ENCODE measurements around the gene PARN.
A peak's percentile ranks its signal among the peaks of the same experiment; 100 is the strongest.

The PARN gene

DNA sequence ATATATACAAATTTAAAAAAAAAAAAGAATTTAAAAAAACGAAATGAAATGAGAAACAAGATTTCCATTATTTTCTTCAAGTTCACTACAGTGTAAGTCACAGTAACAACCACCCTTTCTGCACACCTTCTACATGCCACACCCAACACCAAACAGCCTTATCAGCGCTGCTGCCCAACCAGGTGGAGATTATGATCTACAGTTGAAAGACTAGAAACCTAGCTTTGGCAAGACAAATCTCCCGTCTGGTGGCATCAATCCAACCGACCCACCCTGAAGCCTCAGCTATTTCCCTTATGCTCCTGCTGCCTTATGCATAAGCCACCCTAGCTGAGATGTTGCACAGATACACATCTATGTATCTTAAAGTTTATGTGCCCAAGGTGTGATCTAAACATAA lies 60.8 kb downstream of the PARN start:
- TF ChIP-seq FOXP2 (optimal IDR thresholded peaks at IDR 0.05; ENCODE audit: control extremely low read depth, extremely low read length, insufficient read depth), result no peak
- TF ChIP-seq EZH2 (IDR thresholded peaks at IDR 0.05), result no peak
- no peak for TF ChIP-seq POLR2AphosphoS5 (IDR thresholded peaks at IDR 0.05; ENCODE audit: borderline replicate concordance, low read depth, low read length)

DNA sequence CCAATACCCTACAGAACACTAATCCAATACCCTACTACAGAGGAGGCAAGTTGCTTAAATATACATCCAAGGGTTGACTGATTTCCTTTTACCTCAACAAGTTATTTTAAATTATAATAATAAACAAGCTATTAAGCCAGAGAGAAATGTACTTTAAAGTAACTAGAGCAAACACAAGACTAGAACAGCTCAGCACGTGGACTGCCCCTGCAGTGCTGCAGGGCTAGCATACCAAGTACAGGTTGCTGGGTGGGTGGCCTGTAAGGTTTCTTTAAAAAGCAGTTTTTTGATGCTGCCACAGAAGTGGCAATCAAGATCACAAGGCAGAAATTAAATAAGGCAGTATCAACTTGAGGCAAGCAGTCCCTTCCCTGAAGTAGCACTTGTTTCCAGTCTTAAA lies 63.5 kb downstream of the PARN start:
- Histone ChIP-seq H3K9ac (ENCODE audit: insufficient read length) (no peak overlapping the region), H3K27ac (no peak overlapping the region), H3K36me3 (ENCODE audit: insufficient read depth, low read length) (no peaks in the 10 kb centered on the region), H3K4me3 (no peak overlapping the region), H3K9me3 (ENCODE audit: low read depth, low read length) (no peaks in the 10 kb centered on the region)
- TF ChIP-seq POLR2AphosphoS5 (IDR thresholded peaks at IDR 0.05; ENCODE audit: borderline replicate concordance, low read depth, low read length) (no peak), EZH2 (IDR thresholded peaks at IDR 0.05) (no peak)
- DNase-seq (ENCODE audit: low read depth, low spot score), result no peak

More for the DNA sequence above, 60.8 kb downstream of the PARN start:
- Histone ChIP-seq H3K4me3 (no peak overlapping the region), H3K9me3 (ENCODE audit: low read depth, low read length) (no peaks in the 10 kb centered on the region), H3K36me3 (ENCODE audit: insufficient read depth, low read length) (no peaks in the 10 kb centered on the region), H3K9ac (ENCODE audit: insufficient read length) (no peak overlapping the region), H3K27ac (no peak overlapping the region)
- DNase-seq (ENCODE audit: low read depth, low spot score), result no peak

DNA sequence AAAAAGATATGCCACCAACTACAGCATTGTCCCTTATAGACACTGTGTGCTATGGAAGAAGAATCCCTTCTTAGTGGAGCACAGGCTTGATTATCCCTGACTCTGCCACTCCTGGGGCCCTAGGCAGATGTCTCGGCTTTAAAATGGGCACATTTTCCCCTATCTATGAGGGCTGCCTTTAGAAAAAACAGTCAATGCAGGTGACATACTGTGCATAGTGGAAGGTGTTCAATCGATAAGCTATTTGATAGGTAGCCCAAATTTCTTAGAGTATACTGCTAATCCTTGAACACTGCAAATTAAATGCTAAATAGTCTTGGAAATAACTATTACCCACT lies 64.4 kb downstream of the PARN start:
- H3K9me3 ChIP-seq (ENCODE audit: low read depth, low read length), result no peaks in the 10 kb centered on the region
- H3K27ac ChIP-seq, result peak overlapping the region; percentile 84; the same call in 1 of the 2 replicates
- no peak overlapping the region for H3K9ac ChIP-seq (ENCODE audit: insufficient read length)
- no peak for TF ChIP-seq EZH2 (IDR thresholded peaks at IDR 0.05)
- no peak for TF ChIP-seq FOXP2 (optimal IDR thresholded peaks at IDR 0.05; ENCODE audit: control extremely low read depth, extremely low read length, insufficient read depth)
- no peak for TF ChIP-seq POLR2AphosphoS5 (IDR thresholded peaks at IDR 0.05; ENCODE audit: borderline replicate concordance, low read depth, low read length)
- H3K4me3 ChIP-seq, result peak overlapping the region; percentile 62
- H3K36me3 ChIP-seq (ENCODE audit: insufficient read depth, low read length), result no peaks in the 10 kb centered on the region
- DNase-seq (ENCODE audit: low read depth, low spot score), result no peak

DNA sequence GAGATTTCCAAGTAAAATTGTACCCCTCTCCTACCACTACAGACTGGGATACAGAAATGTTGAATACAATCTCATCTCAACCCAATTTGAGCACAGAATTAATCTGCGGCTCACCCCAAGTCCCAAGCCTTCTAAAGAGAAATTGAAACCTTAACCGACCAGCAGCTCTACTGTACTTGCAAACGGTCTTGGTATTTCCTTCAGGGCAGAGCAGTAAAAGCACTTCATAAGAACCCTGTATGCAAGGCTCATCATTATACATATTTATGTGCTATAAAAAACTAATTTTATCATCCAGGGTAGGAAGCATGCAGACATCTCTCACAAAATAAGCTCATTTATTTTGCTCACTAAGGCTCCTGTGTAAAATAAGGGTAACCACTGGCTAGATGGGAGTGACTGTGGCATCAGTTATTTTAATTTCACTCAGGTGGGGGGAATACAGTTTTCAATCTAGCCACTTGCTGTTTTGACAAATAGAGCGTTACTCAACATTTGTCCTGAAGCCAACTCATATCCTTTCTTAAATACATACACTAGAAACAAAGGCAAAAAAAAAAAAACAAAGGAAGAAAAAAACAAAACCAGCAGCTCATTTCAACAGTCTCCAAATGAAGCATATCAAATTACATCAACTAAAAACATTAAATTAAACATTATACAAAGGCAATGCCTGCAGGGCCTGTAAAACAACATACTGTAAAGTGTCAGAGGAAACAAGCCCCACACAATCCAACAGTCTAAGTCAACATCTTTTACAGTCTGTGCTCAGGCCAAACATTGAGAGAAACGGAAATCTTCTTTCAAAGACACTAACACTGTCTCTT lies 65.0 kb downstream of the PARN start:
- peak overlapping the region; percentile 62 for H3K4me3 ChIP-seq
- no peak overlapping the region for H3K9ac ChIP-seq (ENCODE audit: insufficient read length)
- TF ChIP-seq EZH2 (IDR thresholded peaks at IDR 0.05), result no peak
- no peak; the same call in 1 of the 2 replicates for TF ChIP-seq POLR2AphosphoS5 (IDR thresholded peaks at IDR 0.05; ENCODE audit: borderline replicate concordance, low read depth, low read length)
- TF ChIP-seq FOXP2 (optimal IDR thresholded peaks at IDR 0.05; ENCODE audit: control extremely low read depth, extremely low read length, insufficient read depth), result peak; percentile 80
- peak; percentile 63 for DNase-seq (ENCODE audit: low read depth, low spot score)
- H3K36me3 ChIP-seq (ENCODE audit: insufficient read depth, low read length), result no peaks in the 10 kb centered on the region
- H3K27ac ChIP-seq, result peak overlapping the region; percentile 84; the same call in 1 of the 2 replicates
- H3K9me3 ChIP-seq (ENCODE audit: low read depth, low read length), result no peaks in the 10 kb centered on the region

DNA sequence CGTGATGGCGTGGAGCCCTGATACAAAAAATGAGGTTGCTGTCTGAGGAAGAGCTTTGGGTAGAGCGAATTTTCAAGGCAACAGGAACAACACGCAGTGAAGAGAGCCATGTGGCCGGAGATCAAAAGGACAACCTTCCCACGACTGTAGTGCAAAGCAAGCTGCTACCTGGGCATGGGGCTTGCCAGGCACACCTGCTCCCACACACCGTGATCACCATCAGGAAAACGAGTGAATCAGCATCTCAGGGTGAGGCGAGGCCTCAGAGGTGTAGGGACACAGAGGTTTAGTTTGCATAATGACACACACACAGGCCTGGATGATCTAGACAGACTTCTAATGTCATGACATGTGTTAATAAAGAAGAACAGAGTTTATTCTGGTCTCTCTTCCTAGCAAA lies 65.7 kb downstream of the PARN start:
- Histone ChIP-seq H3K36me3 (ENCODE audit: insufficient read depth, low read length) (no peaks in the 10 kb centered on the region), H3K27ac (peak overlapping the region; percentile 84; the same call in 1 of the 2 replicates), H3K4me3 (peak overlapping the region; percentile 62), H3K9me3 (ENCODE audit: low read depth, low read length) (no peaks in the 10 kb centered on the region), H3K9ac (ENCODE audit: insufficient read length) (no peak overlapping the region)
- DNase-seq (ENCODE audit: low read depth, low spot score), result no peak
- no peak for TF ChIP-seq FOXP2 (optimal IDR thresholded peaks at IDR 0.05; ENCODE audit: control extremely low read depth, extremely low read length, insufficient read depth)
- no peak for TF ChIP-seq EZH2 (IDR thresholded peaks at IDR 0.05)
- TF ChIP-seq POLR2AphosphoS5 (IDR thresholded peaks at IDR 0.05; ENCODE audit: borderline replicate concordance, low read depth, low read length), result no peak

DNA sequence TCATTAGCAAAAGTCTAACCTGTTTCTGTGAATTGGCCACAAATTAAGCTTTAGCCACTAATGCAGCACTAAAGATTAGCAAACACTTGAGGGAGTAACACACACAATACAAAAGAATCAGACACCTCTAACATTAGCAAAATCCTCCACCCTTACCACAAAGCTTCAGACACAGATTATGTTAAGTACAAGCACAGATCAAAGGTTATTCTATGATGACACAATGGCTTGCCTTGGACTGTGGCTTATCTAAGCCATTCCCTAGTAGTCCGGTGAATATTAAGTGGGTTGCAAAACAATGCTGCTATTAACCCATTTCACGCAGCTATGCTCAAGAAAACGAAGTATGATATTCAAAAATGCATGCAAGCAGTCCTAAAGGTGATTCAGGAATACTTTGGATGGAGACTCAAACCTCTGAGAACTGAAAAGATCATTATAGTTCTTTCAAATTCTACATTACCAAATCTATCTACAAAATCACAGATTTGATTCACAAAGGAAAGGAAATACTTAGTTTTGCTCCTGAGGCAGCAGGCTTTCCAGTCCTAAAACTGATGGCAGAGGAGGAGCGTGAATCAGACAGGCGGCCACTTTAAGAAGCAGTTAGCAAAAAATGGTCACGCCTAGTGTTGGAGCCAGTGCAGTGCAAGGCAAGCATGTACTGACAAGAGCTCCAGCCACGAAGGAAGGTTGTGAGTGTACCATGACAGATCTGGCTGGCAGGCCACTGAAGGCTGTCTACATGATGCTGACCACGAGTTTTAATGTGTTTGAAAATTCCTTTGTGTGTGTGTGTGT lies 67.2 kb downstream of the PARN start:
- no peak for TF ChIP-seq POLR2AphosphoS5 (IDR thresholded peaks at IDR 0.05; ENCODE audit: borderline replicate concordance, low read depth, low read length)
- no peak for TF ChIP-seq FOXP2 (optimal IDR thresholded peaks at IDR 0.05; ENCODE audit: control extremely low read depth, extremely low read length, insufficient read depth)
- no peak for TF ChIP-seq EZH2 (IDR thresholded peaks at IDR 0.05)
- no peak for DNase-seq (ENCODE audit: low read depth, low spot score)
- no peak overlapping the region for H3K4me3 ChIP-seq
- H3K9me3 ChIP-seq (ENCODE audit: low read depth, low read length), result no peaks in the 10 kb centered on the region
- no peak overlapping the region for H3K27ac ChIP-seq
- H3K9ac ChIP-seq (ENCODE audit: insufficient read length), result no peak overlapping the region
- no peaks in the 10 kb centered on the region for H3K36me3 ChIP-seq (ENCODE audit: insufficient read depth, low read length)

DNA sequence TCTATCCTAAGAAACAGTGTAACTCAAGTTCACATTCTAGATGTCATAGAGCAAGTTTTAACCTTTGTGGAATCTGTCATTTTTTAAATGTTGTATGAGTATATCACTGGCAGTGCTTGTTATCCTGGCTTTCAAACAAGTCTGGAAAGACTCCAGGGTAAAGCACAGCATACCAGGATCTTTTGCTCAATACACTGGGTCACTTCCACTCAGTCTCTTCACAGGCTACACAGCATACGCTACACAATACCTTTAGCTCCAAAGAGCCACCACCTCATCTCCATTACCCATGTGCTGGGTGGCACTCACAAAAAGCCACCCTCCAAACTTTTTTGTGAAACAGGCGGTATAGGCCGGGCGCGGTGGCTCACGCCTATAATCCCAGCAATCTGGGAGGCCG lies 69.5 kb downstream of the PARN start:
- TF ChIP-seq FOXP2 (optimal IDR thresholded peaks at IDR 0.05; ENCODE audit: control extremely low read depth, extremely low read length, insufficient read depth) (no peak), EZH2 (IDR thresholded peaks at IDR 0.05) (no peak), POLR2AphosphoS5 (IDR thresholded peaks at IDR 0.05; ENCODE audit: borderline replicate concordance, low read depth, low read length) (no peak)
- H3K27ac ChIP-seq, result no peak overlapping the region
- H3K9me3 ChIP-seq (ENCODE audit: low read depth, low read length), result no peaks in the 10 kb centered on the region
- H3K4me3 ChIP-seq, result no peak overlapping the region
- H3K9ac ChIP-seq (ENCODE audit: insufficient read length), result no peak overlapping the region
- no peaks in the 10 kb centered on the region for H3K36me3 ChIP-seq (ENCODE audit: insufficient read depth, low read length)
- DNase-seq (ENCODE audit: low read depth, low spot score), result no peak

DNA sequence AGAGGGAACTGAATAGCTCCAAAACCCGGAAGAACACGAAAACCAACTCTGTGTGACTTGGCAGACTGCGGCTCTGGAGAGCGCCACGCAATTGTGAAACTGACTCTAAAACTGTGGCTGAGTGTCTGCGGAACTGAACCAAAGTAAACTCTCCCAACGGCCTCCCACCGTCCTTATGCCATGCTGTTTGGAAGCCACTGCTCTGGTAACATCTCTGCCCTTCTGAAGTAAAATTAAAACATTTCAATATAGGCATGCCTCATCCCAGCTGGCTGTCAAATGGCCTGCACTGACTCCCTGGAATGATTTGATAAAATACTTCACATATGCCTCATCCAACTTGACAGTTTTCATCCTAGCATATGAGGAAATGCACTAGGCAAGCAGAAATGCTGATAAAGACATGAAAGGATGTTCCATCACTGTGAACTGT lies 70.2 kb downstream of the PARN start:
- TF ChIP-seq POLR2AphosphoS5 (IDR thresholded peaks at IDR 0.05; ENCODE audit: borderline replicate concordance, low read depth, low read length), result no peak
- no peak for TF ChIP-seq FOXP2 (optimal IDR thresholded peaks at IDR 0.05; ENCODE audit: control extremely low read depth, extremely low read length, insufficient read depth)
- TF ChIP-seq EZH2 (IDR thresholded peaks at IDR 0.05), result no peak
- no peak for DNase-seq (ENCODE audit: low read depth, low spot score)
- Histone ChIP-seq H3K36me3 (ENCODE audit: insufficient read depth, low read length) (no peaks in the 10 kb centered on the region), H3K27ac (no peak overlapping the region), H3K4me3 (no peak overlapping the region), H3K9me3 (ENCODE audit: low read depth, low read length) (no peaks in the 10 kb centered on the region), H3K9ac (ENCODE audit: insufficient read length) (no peak overlapping the region)
